Measurements from ENCODE around the gene CCT6B. TPM values are rescaled to one million over a fixed set of nuclear protein-coding genes. Genes with fewer than 3 reads are reported as not detected.

CCT6B gene
- total RNA-seq, 1 experiment from 2014 or later, result 3.7 TPM

- Histone ChIP-seq H2AFZ (no peak overlapping the region), H3F3A (ENCODE audit: insufficient read depth, low read depth) (no peaks in the 10 kb centered on the region), H3K36me3 (ENCODE audit: low read depth) (no peaks in the 10 kb centered on the region; the same call in 1 of the 2 replicates), H3K4me3 (no peak overlapping the region), H3K9me2 (ENCODE audit: insufficient read depth) (no peaks in the 10 kb centered on the region), H3K27ac (no peak overlapping the region), H3K4me1 (replicated peaks; ENCODE audit: insufficient read depth) (no peaks in the 10 kb centered on the region), H4K20me1 (ENCODE audit: insufficient read depth) (no peaks in the 10 kb centered on the region), H3K9me3 (ENCODE audit: insufficient read depth, low read depth) (no peaks in the 10 kb centered on the region), H3K79me2 (ENCODE audit: low read depth) (no peaks in the 10 kb centered on the region), H3K27me3 (ENCODE audit: insufficient read depth, low read depth) (no peaks in the 10 kb centered on the region), H3K4me2 (no peak overlapping the region)
- POLR2A ChIA-PET (ENCODE audit: unreplicated experiment), result no interaction called here
- intact Hi-C loops (cut with micrococcal nuclease; ENCODE audit: unreplicated experiment), result no loop called here
- CTCF ChIA-PET, result no interaction called here
- no TSS peak for BruUV-seq (replicated peaks)
- no peak for DNase-seq
- TF ChIP-seq EZH2 (IDR thresholded peaks at IDR 0.05; ENCODE audit: low read depth), result no peak
- no peak for TF ChIP-seq CTCF (conservative IDR thresholded peaks at IDR 0.05)
These were observed 30.3 kb upstream of the CCT6B start for GRCh38 chr17:34991606-34992005.

GRCh38 chr17:34990921-34991365, 29.7 kb upstream of the CCT6B start:
- POLR2A ChIA-PET (ENCODE audit: unreplicated experiment), result no interaction called here
- Histone ChIP-seq H3K4me2 (no peak overlapping the region), H3K79me2 (ENCODE audit: low read depth) (no peaks in the 10 kb centered on the region), H3K9me2 (ENCODE audit: insufficient read depth) (no peaks in the 10 kb centered on the region), H2AFZ (no peak overlapping the region), H3K27me3 (ENCODE audit: insufficient read depth, low read depth) (no peaks in the 10 kb centered on the region), H4K20me1 (ENCODE audit: insufficient read depth) (no peaks in the 10 kb centered on the region), H3F3A (ENCODE audit: insufficient read depth, low read depth) (no peaks in the 10 kb centered on the region), H3K9me3 (ENCODE audit: insufficient read depth, low read depth) (no peaks in the 10 kb centered on the region), H3K4me1 (replicated peaks; ENCODE audit: insufficient read depth) (no peaks in the 10 kb centered on the region), H3K4me3 (no peak overlapping the region), H3K27ac (no peak overlapping the region), H3K36me3 (ENCODE audit: low read depth) (no peaks in the 10 kb centered on the region; the same call in 1 of the 2 replicates)
- no peak for TF ChIP-seq CTCF (conservative IDR thresholded peaks at IDR 0.05)
- TF ChIP-seq EZH2 (IDR thresholded peaks at IDR 0.05; ENCODE audit: low read depth), result no peak
- intact Hi-C loops (cut with micrococcal nuclease; ENCODE audit: unreplicated experiment), result no loop called here
- BruUV-seq (replicated peaks), result no TSS peak
- no peak for DNase-seq
- CTCF ChIA-PET, result interaction anchor here (0.5 kb wide), 1 partner anchor 548 kb away, joined by 3 read pairs; no protein-coding TSS in a partner anchor

GRCh38 chr17:34989473-34989872, 28.2 kb upstream of the CCT6B start:
- Histone ChIP-seq H3K27me3 (ENCODE audit: insufficient read depth, low read depth) (no peaks in the 10 kb centered on the region), H3K4me3 (no peak overlapping the region), H3K4me2 (no peak overlapping the region), H3K4me1 (replicated peaks; ENCODE audit: insufficient read depth) (no peaks in the 10 kb centered on the region), H3K36me3 (ENCODE audit: low read depth) (no peaks in the 10 kb centered on the region; the same call in 1 of the 2 replicates), H3K9me3 (ENCODE audit: insufficient read depth, low read depth) (no peaks in the 10 kb centered on the region), H4K20me1 (ENCODE audit: insufficient read depth) (no peaks in the 10 kb centered on the region), H3K79me2 (ENCODE audit: low read depth) (no peaks in the 10 kb centered on the region), H3F3A (ENCODE audit: insufficient read depth, low read depth) (no peaks in the 10 kb centered on the region), H2AFZ (no peak overlapping the region), H3K9me2 (ENCODE audit: insufficient read depth) (no peaks in the 10 kb centered on the region), H3K27ac (no peak overlapping the region)
- intact Hi-C loops (cut with micrococcal nuclease; ENCODE audit: unreplicated experiment), result loop anchor here (10.0 kb wide), 1 partner anchor 545 kb away; the partner anchor contains the start of gene SLFN12L
- ChIA-PET POLR2A (ENCODE audit: unreplicated experiment) (no interaction called here), CTCF (no interaction called here)
- BruUV-seq (replicated peaks), result no TSS peak
- DNase-seq, result no peak
- TF ChIP-seq EZH2 (IDR thresholded peaks at IDR 0.05; ENCODE audit: low read depth) (no peak), CTCF (conservative IDR thresholded peaks at IDR 0.05) (no peak)
